Measurements from ENCODE around the gene FBRSL1. TPM values are rescaled to one million over a fixed set of nuclear protein-coding genes. Genes with fewer than 3 reads are reported as not detected.

FBRSL1 gene
- total and polyA plus RNA-seq, 2 donors (not counting 3 experiments of a cell fraction or from before 2014, with no cell fraction given), result 19.3 to 79.8 TPM

DNA sequence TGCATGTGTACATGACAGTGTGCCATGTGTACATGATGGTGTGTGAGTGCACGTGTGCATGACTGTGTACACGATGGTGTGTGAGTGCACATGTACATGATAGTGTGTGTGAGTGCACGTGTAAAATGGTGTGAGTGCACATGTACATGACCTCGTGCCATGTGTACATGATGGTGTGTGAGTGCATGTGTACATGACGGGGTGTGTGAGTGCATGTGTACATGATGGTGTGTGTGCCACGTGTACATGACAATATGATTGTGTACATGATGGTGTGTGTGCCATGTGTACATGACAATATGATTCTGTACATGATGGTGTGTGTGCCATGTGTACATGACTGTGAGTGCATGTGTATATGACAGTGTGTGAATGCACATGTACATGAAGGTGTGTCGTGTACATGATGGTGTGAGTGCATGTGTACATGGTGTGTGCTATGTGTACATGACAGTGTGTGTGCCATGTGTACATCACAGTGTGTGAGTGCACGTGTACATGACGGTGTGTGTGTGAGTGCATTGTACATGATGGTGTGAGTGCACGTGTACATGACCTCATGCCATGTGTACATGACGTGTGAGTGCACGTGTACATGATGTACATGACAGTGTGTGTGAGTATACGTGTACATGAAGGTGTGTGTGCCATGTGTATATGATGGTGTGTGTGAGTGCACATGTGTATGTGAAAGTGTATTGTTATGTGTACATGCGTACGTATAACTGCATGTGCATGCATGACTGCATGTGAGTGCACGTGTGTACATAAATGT lies 46.3 kb downstream of the FBRSL1 start:
- no peak for TF ChIP-seq GATA2 (IDR thresholded peaks at IDR 0.05; ENCODE audit: insufficient read depth, insufficient read length, low read depth, low read length)
- TF ChIP-seq, protein P1, sequence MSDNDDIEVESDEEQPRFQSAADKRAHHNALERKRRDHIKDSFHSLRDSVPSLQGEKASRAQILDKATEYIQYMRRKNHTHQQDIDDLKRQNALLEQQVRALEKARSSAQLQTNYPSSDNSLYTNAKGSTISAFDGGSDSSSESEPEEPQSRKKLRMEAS (IDR thresholded peaks at IDR 0.05; ENCODE audit: insufficient read depth, insufficient read length), result peak; percentile 2
- DNase-seq (ENCODE audit: low read depth, low spot score), result no peak
- no peaks in the 10 kb centered on the region for H3K9me1 ChIP-seq (replicated peaks; ENCODE audit: control insufficient read depth, extremely low read depth, insufficient read depth, low read length)
- H3K79me2 ChIP-seq (ENCODE audit: control insufficient read depth, insufficient read depth, low read length), result no peaks in the 10 kb centered on the region
- no peak overlapping the region for H3K4me3 ChIP-seq (replicated peaks in 1 of 3; ENCODE audit: insufficient read depth in 1 of 3, low read depth in 1 of 3, low read length in 3 of 3)
- ChIA-PET POLR2A (no interaction called here), CTCF (no interaction called here)
- dilution Hi-C loops (cut with MboI; ENCODE audit: extremely low pct_ligation_motif_present, low sequenced_read_pairs), result no loop called here
- H3K4me1 ChIP-seq (ENCODE audit: control insufficient read depth, extremely low read depth, insufficient read depth, low read length), result no peaks in the 10 kb centered on the region
- no peaks in the 10 kb centered on the region for H3K36me3 ChIP-seq (ENCODE audit: control insufficient read depth in 2 of 2, extremely low read depth in 1 of 2, insufficient read depth in 2 of 2, low read length in 2 of 2)
- no peak for FAIRE-seq
- H3K27ac ChIP-seq (ENCODE audit: insufficient read depth, low read depth, low read length), result no peak overlapping the region
- H4K20me1 ChIP-seq (replicated peaks; ENCODE audit: control insufficient read depth, extremely low read depth, insufficient read depth, low read length), result no peaks in the 10 kb centered on the region
- no peaks in the 10 kb centered on the region for H3K9me3 ChIP-seq (replicated peaks; ENCODE audit: control insufficient read depth, insufficient read depth, low read length)
- no TSS peak for BruUV-seq (replicated peaks)
- H3K9ac ChIP-seq (replicated peaks; ENCODE audit: extremely low read depth, insufficient read depth, low read length), result no peak overlapping the region
- H3K4me2 ChIP-seq (ENCODE audit: insufficient read depth, low read length), result no peak overlapping the region
- intact Hi-C loops (cut with micrococcal nuclease), result no loop called here
- H3K27me3 ChIP-seq (ENCODE audit: control insufficient read depth in 2 of 2, insufficient read depth in 2 of 2, low read length in 2 of 2), result no peaks in the 10 kb centered on the region
- no peak overlapping the region for H2AFZ ChIP-seq (ENCODE audit: low read depth, low read length)

DNA sequence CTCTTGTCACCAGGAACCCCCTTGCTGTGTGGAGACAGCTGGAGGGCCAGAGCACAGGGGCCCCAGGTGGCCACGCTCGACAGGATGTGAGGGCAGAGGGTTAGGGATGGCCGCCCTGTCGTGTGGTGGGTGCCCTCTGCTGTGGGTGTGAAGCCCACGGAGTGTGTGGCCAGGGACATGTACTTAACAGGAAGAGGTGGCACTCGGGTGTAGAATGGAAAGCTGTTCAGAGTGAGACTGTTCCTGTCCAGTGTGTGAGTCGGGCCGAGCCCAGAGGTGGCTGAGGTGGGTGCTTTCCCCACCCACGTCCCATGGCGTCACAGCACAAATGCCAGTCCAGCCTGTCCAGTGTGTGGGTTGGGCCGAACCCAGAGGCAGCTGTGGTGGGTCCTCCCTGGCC lies 47.1 kb downstream of the FBRSL1 start:
- Histone ChIP-seq H3K79me2 (ENCODE audit: control insufficient read depth, insufficient read depth, low read length) (no peaks in the 10 kb centered on the region), H2AFZ (ENCODE audit: low read depth, low read length) (no peak overlapping the region), H3K27ac (ENCODE audit: insufficient read depth, low read depth, low read length) (no peak overlapping the region), H3K4me3 (replicated peaks in 1 of 3; ENCODE audit: insufficient read depth in 1 of 3, low read depth in 1 of 3, low read length in 3 of 3) (no peak overlapping the region), H3K9me3 (replicated peaks; ENCODE audit: control insufficient read depth, insufficient read depth, low read length) (no peaks in the 10 kb centered on the region), H3K9ac (replicated peaks; ENCODE audit: extremely low read depth, insufficient read depth, low read length) (no peak overlapping the region), H3K9me1 (replicated peaks; ENCODE audit: control insufficient read depth, extremely low read depth, insufficient read depth, low read length) (no peaks in the 10 kb centered on the region), H3K4me1 (ENCODE audit: control insufficient read depth, extremely low read depth, insufficient read depth, low read length) (no peaks in the 10 kb centered on the region), H4K20me1 (replicated peaks; ENCODE audit: control insufficient read depth, extremely low read depth, insufficient read depth, low read length) (no peaks in the 10 kb centered on the region), H3K36me3 (ENCODE audit: control insufficient read depth in 2 of 2, extremely low read depth in 1 of 2, insufficient read depth in 2 of 2, low read length in 2 of 2) (no peaks in the 10 kb centered on the region), H3K4me2 (ENCODE audit: insufficient read depth, low read length) (no peak overlapping the region), H3K27me3 (ENCODE audit: control insufficient read depth in 2 of 2, insufficient read depth in 2 of 2, low read length in 2 of 2) (no peaks in the 10 kb centered on the region)
- FAIRE-seq, result no peak
- DNase-seq (ENCODE audit: low read depth, low spot score), result no peak
- intact Hi-C loops (cut with micrococcal nuclease), result no loop called here
- CTCF ChIA-PET, result interaction anchor here (1.3 kb wide), 1 partner anchor 77 kb away, joined by 4 read pairs; no protein-coding TSS in a partner anchor
- BruUV-seq (replicated peaks), result no TSS peak
- no peak for TF ChIP-seq GATA2 (IDR thresholded peaks at IDR 0.05; ENCODE audit: insufficient read depth, insufficient read length, low read depth, low read length)
- TF ChIP-seq, protein P2, sequence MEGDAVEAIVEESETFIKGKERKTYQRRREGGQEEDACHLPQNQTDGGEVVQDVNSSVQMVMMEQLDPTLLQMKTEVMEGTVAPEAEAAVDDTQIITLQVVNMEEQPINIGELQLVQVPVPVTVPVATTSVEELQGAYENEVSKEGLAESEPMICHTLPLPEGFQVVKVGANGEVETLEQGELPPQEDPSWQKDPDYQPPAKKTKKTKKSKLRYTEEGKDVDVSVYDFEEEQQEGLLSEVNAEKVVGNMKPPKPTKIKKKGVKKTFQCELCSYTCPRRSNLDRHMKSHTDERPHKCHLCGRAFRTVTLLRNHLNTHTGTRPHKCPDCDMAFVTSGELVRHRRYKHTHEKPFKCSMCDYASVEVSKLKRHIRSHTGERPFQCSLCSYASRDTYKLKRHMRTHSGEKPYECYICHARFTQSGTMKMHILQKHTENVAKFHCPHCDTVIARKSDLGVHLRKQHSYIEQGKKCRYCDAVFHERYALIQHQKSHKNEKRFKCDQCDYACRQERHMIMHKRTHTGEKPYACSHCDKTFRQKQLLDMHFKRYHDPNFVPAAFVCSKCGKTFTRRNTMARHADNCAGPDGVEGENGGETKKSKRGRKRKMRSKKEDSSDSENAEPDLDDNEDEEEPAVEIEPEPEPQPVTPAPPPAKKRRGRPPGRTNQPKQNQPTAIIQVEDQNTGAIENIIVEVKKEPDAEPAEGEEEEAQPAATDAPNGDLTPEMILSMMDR (IDR thresholded peaks at IDR 0.05; ENCODE audit: extremely low read depth in 1 of 2, insufficient read depth in 1 of 2, low read depth in 1 of 2, low read length in 2 of 2), result no peak
- TF ChIP-seq, protein P1 (IDR thresholded peaks at IDR 0.05; ENCODE audit: insufficient read depth, insufficient read length), result no peak
- TF ChIP-seq EZH2 (IDR thresholded peaks at IDR 0.05; ENCODE audit: borderline replicate concordance, low read depth, low read length, severe bottlenecking), result no peak
- no peak for TF ChIP-seq POLR2A (IDR thresholded peaks at IDR 0.05; ENCODE audit: low read depth, low read length)
- TF ChIP-seq FOS (IDR thresholded peaks at IDR 0.05; ENCODE audit: borderline replicate concordance, insufficient read depth, low read length), result no peak
- no peak for TF ChIP-seq POLR2AphosphoS5 (IDR thresholded peaks at IDR 0.05; ENCODE audit: insufficient read depth, low read depth, low read length)
- TF ChIP-seq MYC (IDR thresholded peaks at IDR 0.05; ENCODE audit: low read depth, low read length), result no peak
- TF ChIP-seq JUN (IDR thresholded peaks at IDR 0.05; ENCODE audit: borderline replicate concordance, insufficient read depth, insufficient read length, low read depth), result no peak
- POLR2A ChIA-PET, result no interaction called here
- dilution Hi-C loops (cut with MboI; ENCODE audit: extremely low pct_ligation_motif_present, low sequenced_read_pairs), result no loop called here
